ENCODE measurements around the gene ETFBKMT.

- TF ChIP-seq CTCF (conservative IDR thresholded peaks at IDR 0.05 in 1 of 2, IDR thresholded peaks at IDR 0.05 in 1 of 2; ENCODE audit: extremely low read depth in 1 of 2, insufficient read depth in 1 of 2, low read depth in 1 of 2, low read length in 2 of 2) (no peak), EZH2 (IDR thresholded peaks at IDR 0.05; ENCODE audit: borderline replicate concordance, low read length) (no peak)
Measured at GRCh38 chr12:31620311-31620710, 39.2 kb upstream of the ETFBKMT start.

Data from mammary epithelial cell (primary cell).